Mesothelial cell of epicardium (in vitro differentiated cells): ENCODE results near the gene CHKA. TPM values are rescaled to one million over a fixed set of nuclear protein-coding genes. Genes with fewer than 3 reads are reported as not detected.

ENCODE experiments used
- DNase-seq, 2 experiments: peaks; one replicate each; pipeline ENCODE4 v3.0.0; 2021; ENCODE audit warnings: low spot score in 2 of 2; ENCODE audit not compliant: unreplicated experiment in 2 of 2
- H3K27ac Mint-ChIP-seq: 2 replicates; pipeline ENCODE4 v1.8.0; 2021; ENCODE audit warnings: mixed read lengths
- H3K27me3 Mint-ChIP-seq: 2 replicates; pipeline ENCODE4 v1.8.0; 2021; ENCODE audit warnings: low read depth, mixed read lengths
- H3K36me3 Mint-ChIP-seq: 2 replicates; pipeline ENCODE4 v1.8.0; 2021; ENCODE audit warnings: mixed read lengths
- H3K4me1 Mint-ChIP-seq: 2 replicates; pipeline ENCODE4 v1.8.0; 2021; ENCODE audit warnings: mixed read lengths
- H3K4me3 Mint-ChIP-seq: 2 replicates; pipeline ENCODE4 v1.8.0; 2021; ENCODE audit warnings: mild to moderate bottlenecking, moderate library complexity, mixed read lengths
- H3K9me3 Mint-ChIP-seq: 2 replicates; pipeline ENCODE4 v1.8.0; 2021; ENCODE audit warnings: mixed read lengths
- total RNA-seq: library from RNA; stranded (reverse); gene quantifications from 3 replicates; pipeline ENCODE4 v1.2.1, GENCODE V29; 2021
- TF ChIP-seq, protein P1 (sequence below): fragments of 200-600 bp; sonication (generic); IDR thresholded peaks from one replicate; pipeline ENCODE4 v1.5.0; 2021; ENCODE audit warnings: antibody characterized with exemption; ENCODE audit not compliant: unreplicated experiment

The CHKA gene
- total RNA-seq, 1 donor from 2014 or later, result 74.4 TPM

- DNase-seq, result no peak
- Mint-ChIP-seq H3K9me3 (no peaks in the 10 kb centered on the region), H3K27ac (peak within 1 kb of the TSS; percentile 91), H3K27me3 (no peaks in the 10 kb centered on the region), H3K36me3 (peaks cover 1% of the 10 kb centered on the region), H3K4me1 (peaks cover 8% of the 10 kb centered on the region), H3K4me3 (peak within 1 kb of the TSS; percentile 57)
- TF ChIP-seq, protein P1, sequence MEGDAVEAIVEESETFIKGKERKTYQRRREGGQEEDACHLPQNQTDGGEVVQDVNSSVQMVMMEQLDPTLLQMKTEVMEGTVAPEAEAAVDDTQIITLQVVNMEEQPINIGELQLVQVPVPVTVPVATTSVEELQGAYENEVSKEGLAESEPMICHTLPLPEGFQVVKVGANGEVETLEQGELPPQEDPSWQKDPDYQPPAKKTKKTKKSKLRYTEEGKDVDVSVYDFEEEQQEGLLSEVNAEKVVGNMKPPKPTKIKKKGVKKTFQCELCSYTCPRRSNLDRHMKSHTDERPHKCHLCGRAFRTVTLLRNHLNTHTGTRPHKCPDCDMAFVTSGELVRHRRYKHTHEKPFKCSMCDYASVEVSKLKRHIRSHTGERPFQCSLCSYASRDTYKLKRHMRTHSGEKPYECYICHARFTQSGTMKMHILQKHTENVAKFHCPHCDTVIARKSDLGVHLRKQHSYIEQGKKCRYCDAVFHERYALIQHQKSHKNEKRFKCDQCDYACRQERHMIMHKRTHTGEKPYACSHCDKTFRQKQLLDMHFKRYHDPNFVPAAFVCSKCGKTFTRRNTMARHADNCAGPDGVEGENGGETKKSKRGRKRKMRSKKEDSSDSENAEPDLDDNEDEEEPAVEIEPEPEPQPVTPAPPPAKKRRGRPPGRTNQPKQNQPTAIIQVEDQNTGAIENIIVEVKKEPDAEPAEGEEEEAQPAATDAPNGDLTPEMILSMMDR, result no peak
These were observed 82.3 kb downstream of the CHKA start, which contains the start of gene TCIRG1 for GRCh38 chr11:68038718-68039525. Gene TCIRG1, plus strand, starts transcription at chr11:68039025. Its CDS starts 2,247 bp downstream, at chr11:68041272.

GRCh38 chr11:68038226-68038717, 82.9 kb downstream of the CHKA start:
- Mint-ChIP-seq H3K27me3 (no peaks in the 10 kb centered on the region), H3K27ac (no peak overlapping the region), H3K4me3 (peak overlapping the region; percentile 43), H3K36me3 (peaks cover 4% of the 10 kb centered on the region), H3K9me3 (no peaks in the 10 kb centered on the region), H3K4me1 (peaks cover 8% of the 10 kb centered on the region)
- DNase-seq, result no peak
- TF ChIP-seq, protein P1, result no peak

DNA sequence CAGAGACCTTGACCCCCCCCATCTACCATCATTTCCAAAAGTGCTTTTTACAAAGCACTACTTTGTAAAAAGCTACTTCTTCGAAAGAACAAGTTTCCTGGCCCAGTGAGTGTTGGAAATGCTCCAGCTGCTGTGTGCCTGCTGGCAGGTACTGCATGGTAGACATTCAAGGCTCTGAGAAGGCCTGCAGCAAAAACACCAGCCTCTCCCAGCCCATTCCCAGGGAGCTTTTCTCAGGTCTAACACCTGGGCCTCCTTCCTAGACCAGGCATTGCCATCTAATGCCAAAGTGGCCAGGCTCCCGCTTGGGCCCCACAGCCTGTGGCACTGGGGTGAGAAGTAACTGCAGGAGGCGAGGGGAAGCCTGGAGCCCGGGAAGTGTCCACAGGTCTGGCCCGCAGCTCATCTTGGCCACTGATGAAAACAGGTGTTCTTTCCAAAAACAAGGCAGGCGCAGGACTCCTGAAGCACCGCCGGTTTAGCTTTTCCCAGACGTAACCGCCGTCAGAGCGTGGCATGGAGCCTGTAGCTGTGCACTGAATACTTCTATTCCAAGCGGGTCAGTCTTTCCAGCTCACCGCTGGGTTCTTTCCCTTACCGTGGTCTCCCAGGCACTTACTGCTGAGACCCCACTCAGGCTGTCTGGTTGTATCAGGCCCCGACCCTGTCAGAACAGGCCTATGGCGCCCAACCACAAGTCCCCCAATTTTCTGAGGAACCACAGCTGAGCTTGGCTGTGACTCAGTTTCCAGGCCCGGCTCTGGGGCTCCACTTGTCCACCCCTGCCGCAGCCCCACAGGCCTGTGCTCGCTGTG, 83.6 kb downstream of the CHKA start:
- Mint-ChIP-seq H3K27ac (no peak overlapping the region), H3K27me3 (no peaks in the 10 kb centered on the region), H3K9me3 (no peaks in the 10 kb centered on the region), H3K36me3 (peaks cover 4% of the 10 kb centered on the region), H3K4me1 (peaks cover 8% of the 10 kb centered on the region), H3K4me3 (no peak overlapping the region)
- TF ChIP-seq, protein P1, result no peak
- no peak for DNase-seq

DNA sequence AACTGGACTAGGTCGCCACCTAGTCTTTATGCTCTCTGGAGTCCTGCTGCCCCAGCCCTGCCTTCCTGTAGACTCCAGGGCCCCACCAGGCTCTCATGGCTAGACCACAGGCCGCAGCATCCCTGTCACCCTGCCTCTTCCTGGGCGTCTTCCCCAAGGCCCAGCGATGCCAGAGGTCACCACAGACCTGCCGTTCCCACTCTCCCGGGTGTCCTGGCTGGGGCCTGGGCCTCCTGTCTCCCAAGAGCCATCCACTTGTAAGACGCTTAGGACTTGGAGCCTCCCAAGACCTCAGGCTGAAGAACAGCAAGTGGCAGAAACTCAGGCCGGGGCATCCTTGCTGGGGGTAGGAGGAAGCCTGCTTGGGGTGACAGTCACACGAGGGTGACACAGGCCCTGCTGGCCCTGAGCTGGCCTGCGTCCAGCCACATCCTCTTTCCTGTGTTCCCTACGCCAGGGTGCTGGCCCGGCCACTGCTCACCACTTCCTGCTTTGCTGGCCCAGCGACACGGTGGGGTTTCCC, 84.4 kb downstream of the CHKA start:
- Mint-ChIP-seq H3K4me3 (no peak overlapping the region), H3K27me3 (no peaks in the 10 kb centered on the region), H3K36me3 (peaks cover 4% of the 10 kb centered on the region), H3K9me3 (no peaks in the 10 kb centered on the region), H3K4me1 (peaks cover 7% of the 10 kb centered on the region), H3K27ac (no peak overlapping the region)
- TF ChIP-seq, protein P1, result no peak
- DNase-seq, result no peak

DNA sequence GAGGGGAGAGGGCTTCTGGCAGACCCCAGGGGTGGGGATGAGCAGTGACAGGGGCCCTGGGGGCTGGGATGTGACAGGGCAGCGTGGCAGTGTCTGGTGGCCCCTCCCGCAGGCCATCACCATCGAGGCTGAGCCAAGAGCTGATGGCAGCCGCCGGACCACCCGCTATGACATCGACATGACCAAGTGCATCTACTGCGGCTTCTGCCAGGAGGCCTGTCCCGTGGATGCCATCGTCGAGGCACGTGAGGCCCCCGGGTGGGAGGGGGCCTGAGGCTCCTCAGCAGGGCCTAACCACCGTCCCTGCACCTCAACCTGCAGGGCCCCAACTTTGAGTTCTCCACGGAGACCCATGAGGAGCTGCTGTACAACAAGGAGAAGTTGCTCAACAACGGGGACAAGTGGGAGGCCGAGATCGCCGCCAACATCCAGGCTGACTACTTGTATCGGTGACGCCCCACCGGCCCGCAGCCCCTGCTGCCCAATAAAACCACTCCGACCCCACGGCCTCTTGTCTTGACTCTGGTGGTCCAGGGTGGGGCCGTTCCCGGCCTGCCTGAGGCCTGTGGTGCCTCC, 85.0 kb downstream of the CHKA start:
- no peak for DNase-seq
- Mint-ChIP-seq H3K4me1 (peaks cover 11% of the 10 kb centered on the region), H3K27me3 (no peaks in the 10 kb centered on the region), H3K36me3 (peaks cover 4% of the 10 kb centered on the region), H3K4me3 (no peak overlapping the region), H3K27ac (no peak overlapping the region), H3K9me3 (no peaks in the 10 kb centered on the region)
- TF ChIP-seq, protein P1, result no peak
